H1 (cell line): Measurements from ENCODE around the gene MYL9. TPM values are rescaled to one million over a fixed set of nuclear protein-coding genes. Genes with fewer than 3 reads are reported as not detected.

Experiments used
- ZNF274 ChIP-seq: IDR thresholded peaks from 2 replicates; pipeline ENCODE4 v1.7.0; 2012; ENCODE audit warnings: low read length, borderline replicate concordance; ENCODE audit errors: extremely low read depth
- polyA plus RNA-seq, 7 experiments: library from polyadenylated mRNA; depleted of rRNA in 3 of 7; stranded (reverse) in 5 of 7; unstranded in 2 of 7; fragments of >200 nt in 5 of 7; fragments of 200-250 nt in 2 of 7; gene quantifications; 1 replicate in 5 of 7; 2 replicates in 1 of 7; 4 replicates in 1 of 7; pipeline versions ENCODE4 v1.2.1 to v1.2.3, GENCODE V29; 2011 to 2013; ENCODE audit warnings: missing spikeins in 2 of 7, mixed read lengths in 2 of 7
- total RNA-seq: library from RNA; stranded (reverse); fragmentation: NEBNext Ultra II Directional; extraction: Animal tissue kit (Norgen Biotek cat#: 25700); gene quantifications from 2 replicates; pipeline ENCODE4 v1.2.1, GENCODE V29; 2021

MYL9 gene
- total and polyA plus RNA-seq, 2 of the 8 experiments (the other 6 are each of a cell fraction or from before 2014, with no cell fraction given): 26.8 to 193 TPM

GRCh38 chr20:36538026-36538722 is 3.1 kb upstream of the MYL9 start (continued):
- no peak for TF ChIP-seq ZNF274
